GM19467 (cell line): ENCODE data around the gene EID1.

ENCODE experiments used
- ATAC-seq: cut with Tn5 transposase; IDR thresholded peaks from one replicate; pipeline ENCODE4 v1.9.1; 2021; ENCODE audit warnings: mild to moderate bottlenecking, moderate library complexity; ENCODE audit not compliant: unreplicated experiment

EID1 gene

GRCh38 chr15:48868023-48868422 lies 9.9 kb upstream of the EID1 start:
- ATAC-seq = no peak

DNA sequence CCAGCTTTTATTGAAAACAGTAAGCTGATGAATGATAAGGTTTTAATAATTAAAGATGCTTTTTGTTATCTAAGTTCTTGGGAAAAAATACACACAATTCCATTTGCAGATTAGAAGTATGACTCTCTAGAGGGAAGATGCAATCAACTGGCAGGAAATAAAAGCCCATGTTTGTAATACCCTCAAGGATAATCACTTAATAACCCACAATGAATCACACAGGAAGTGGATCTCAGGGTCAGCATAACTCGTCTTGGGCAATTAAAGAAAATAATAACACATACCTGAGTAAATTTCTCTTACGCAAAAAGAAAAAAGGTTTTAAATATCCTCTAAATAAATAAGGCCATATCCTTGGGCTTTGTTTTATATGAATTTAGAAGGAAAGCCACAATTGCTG lies 9.4 kb upstream of the EID1 start:
- ATAC-seq = no peak

DNA sequence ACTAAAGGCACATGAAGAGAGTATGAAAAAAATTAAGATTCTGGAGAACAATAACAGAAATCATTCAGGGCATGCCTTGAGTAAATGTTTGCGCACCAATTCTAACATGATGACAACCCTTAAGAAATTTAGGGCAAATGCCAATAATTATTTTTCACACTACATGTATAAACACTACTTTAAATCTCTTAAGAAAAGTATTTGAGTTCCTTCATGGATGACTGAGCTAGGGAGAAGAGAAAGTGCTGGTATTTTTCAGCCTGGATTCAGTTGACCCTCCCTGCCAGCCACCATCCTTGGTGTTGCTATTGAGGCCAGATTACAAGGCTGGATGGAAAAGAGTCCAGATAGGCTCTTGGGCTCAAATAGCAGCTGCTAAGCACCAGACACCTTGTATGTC lies 8.0 kb upstream of the EID1 start:
- ATAC-seq = no peak

GRCh38 chr15:48871542-48871941 lies 6.4 kb upstream of the EID1 start:
- no peak for ATAC-seq

- no peak for ATAC-seq
Observed at GRCh38 chr15:48872632-48873031, 5.3 kb upstream of the EID1 start.

- ATAC-seq = no peak
Observed at GRCh38 chr15:48875241-48875960, 2.5 kb upstream of the EID1 start.

DNA sequence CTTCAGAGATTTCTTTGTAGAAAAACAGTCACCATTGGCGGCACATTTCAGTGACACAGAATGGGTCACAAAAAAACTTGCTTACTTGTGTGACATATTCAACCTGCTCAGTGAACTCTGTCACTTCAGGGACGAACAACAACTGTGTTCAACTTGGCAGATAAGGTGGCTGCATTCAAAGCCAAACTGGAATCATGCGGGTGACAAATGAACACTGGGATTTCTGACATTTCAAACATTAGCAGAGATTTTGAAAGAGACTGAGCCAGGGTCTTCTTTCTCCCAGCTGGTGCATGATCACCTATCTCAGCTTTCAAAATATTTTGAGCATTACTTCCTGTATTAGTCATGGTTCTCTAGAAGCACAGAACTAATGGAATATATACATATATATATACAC lies 1.9 kb upstream of the EID1 start:
- no peak for ATAC-seq

DNA sequence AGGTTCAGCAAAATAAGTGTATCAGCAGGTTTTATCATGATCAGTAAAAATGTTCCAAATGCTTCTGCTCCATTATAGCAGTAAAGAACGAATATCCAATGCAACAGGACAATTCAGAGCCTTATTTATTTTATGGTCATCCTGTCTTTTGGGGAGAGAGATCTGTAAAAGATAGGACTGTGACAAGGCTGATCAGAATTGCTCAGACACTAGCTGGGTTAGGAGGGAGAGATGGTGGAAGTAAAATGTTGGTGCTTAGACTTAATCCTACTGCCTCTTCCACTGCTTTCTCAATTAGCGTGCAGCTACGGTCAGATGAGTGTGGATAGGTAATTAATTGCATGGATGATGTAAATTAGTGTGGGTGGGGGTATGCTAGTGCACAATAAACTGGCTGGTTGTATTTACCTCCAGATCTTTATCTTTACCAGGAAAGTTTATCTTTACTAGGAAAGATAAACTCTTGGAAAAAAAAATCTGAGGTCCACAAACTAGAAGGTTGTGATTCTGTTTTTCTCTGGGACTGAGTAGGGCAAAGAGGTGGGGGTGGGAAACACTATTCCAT lies 2.2 kb downstream of the EID1 start:
- ATAC-seq = no peak

- no peak for ATAC-seq
Observed at GRCh38 chr15:48883699-48884098, 5.8 kb downstream of the EID1 start.

- ATAC-seq = no peak
Observed at GRCh38 chr15:48887144-48887543, 9.2 kb downstream of the EID1 start.

DNA sequence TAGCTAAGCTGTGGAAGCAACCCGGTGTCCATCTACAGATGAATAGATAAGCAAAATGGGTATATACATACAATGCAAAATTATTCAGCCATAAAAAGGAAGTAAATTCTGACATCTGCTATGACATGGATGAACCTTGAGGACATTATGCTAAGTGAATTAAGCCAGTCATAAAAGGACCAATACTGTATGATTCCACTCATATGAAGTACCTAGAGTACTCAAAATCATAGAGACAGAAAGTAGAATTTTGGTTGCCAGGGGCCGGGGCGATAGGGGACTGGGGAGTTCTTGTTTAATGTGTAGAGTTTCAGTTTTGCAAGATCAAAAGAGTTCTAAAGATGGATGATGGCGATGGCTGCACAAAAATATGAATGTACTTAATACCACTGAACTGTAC lies 10.3 kb downstream of the EID1 start:
- no peak for ATAC-seq

DNA sequence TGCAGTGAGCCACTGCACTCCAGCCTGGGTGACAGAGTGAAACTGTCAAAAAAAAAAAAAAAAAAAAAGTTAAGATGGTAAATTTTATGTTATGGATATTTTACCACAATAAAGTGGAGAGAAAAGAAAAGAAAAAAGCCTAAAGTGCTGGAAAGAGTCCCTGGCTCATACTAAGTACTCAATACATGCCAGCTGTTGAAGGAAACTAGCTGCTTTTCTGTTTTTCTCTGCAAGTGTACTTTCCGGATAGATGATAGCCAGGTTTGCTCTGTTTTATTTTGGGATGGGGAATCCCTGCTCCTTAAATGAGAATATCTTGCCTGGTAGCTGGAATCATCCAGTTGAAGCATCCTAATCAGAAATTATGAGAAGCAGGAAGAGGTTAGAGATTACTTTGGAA lies 10.9 kb downstream of the EID1 start:
- ATAC-seq = no peak

DNA sequence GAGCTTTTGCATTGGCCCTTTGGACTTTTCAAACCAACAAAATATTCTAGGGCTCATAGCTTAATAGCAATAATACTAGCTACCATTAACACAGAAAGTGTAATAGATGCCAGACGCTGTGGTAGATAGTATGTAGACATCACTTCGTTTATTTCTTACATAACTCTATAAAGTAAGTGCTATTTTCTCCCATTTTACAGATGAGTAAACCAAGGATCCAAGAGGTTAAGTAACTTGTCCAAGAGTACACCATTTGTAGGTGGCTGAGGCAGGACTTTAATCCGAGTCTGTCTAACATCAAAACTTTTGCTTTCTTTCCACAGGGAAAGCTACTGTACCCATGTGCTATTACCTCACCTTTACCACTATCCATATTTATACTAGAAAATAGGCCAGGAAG lies 12.0 kb downstream of the EID1 start:
- no peak for ATAC-seq

DNA sequence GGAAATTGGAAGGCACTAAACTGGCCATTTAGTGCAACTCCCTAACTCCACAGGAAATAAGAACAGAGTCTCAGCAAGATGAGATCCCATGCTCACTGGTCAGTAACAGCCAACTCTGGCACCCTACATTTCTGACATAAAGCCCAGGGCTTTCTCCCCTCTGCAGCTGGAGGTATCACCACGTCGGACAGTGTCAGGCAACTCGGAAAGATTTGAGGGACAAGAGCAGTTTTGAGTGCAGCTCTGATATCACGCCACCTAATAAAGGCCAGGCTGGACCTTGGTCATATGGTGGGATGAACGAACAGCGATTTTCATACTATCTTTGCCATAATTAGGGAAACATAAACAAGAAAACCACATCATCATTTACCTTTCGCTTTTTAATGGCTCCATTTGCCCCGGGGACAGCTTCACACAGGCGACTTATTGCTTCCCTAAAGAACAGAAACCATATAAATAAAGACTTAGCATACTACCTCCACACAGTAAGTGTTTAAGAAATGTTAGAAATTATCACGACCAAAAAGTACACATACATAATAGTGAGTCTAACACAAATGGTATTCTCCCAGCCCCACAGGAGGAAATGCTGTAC lies 12.5 kb downstream of the EID1 start:
- ATAC-seq = no peak

GRCh38 chr15:48891232-48891765 lies 13.4 kb downstream of the EID1 start:
- no peak for ATAC-seq

DNA sequence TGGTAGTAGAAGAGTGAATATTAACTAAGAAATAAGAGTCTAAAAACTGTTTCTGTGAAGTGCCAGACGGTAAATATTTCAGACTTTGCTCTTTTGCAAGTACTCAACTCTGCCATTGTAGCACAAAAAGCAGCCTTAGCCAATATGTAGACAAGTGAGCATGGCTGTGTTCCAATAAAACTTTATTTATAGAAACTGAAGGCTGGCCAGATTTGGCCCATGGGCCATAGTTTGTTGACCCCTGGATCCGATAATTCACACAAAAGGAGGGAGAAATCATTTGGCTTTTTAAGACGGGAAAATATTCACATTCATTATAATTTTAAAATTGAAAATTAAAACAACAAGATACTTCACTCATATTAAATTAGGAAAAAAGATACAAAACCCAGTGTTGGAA lies 15.4 kb downstream of the EID1 start:
- no peak for ATAC-seq

GRCh38 chr15:48896869-48897814 lies 19.2 kb downstream of the EID1 start:
- ATAC-seq = no peak

- ATAC-seq = no peak
Observed at GRCh38 chr15:48898032-48898431, 20.1 kb downstream of the EID1 start.

DNA sequence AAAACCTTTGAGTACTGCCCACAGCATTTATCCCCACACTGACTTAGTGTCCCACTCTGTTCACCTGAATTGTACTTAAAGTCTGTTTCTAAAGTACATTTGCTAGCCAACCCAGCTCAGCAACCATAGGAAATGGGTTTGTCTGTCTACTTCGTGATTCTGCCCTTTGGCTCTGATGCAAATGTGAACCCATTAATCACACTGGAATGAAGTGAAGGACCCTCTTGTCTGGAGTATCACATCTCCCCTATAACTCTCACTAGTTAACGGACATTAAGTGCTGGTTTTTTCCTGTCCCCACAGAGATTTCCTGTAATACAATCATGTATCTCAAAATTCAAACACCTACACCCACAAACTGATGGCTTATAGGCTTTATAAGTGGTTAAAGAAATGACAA lies 20.5 kb downstream of the EID1 start:
- no peak for ATAC-seq

DNA sequence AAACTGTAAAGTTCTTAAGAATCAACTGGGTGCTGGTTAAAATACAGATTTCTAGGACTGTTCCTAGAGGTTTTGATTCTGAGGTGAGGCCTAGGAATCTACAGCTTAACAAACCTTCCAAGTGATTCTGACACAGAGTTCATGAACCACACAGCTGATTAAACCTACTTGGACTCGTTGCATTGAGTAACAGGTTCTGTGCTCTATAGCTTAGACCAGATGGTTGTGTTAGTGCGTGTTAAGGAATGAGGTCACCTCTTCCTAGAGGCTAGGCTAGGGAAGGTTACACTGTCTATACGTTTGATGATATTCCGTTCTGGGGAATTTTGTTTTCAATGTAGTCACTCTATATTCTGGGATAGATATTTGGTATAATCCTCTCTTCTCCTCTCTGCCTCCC lies 21.9 kb downstream of the EID1 start:
- ATAC-seq = no peak

GRCh38 chr15:48904758-48905157 lies 26.8 kb downstream of the EID1 start:
- no peak for ATAC-seq
